ENCODE measurements around the gene UNK. TPM values are rescaled to one million over a fixed set of nuclear protein-coding genes. Genes with fewer than 3 reads are reported as not detected.
A peak's percentile ranks its signal among the peaks of the same experiment; 100 is the strongest.

The UNK gene
- total and polyA plus RNA-seq, 2 of the 13 experiments (the other 11 are each of a cell fraction or from before 2014, with no cell fraction given): 31.6 to 33.0 TPM

- TF ChIP-seq SOX5 (CRISPR knock-in tag; IDR thresholded peaks at IDR 0.05; ENCODE audit: borderline replicate concordance) (no peak; the same call in 1 of the 2 replicates), ZNF232 (CRISPR knock-in tag; IDR thresholded peaks at IDR 0.05; ENCODE audit: borderline replicate concordance) (no peak; the same call in 1 of the 2 replicates), JUNB (CRISPR knock-in tag; IDR thresholded peaks at IDR 0.05; ENCODE audit: borderline replicate concordance) (peak; percentile 58; the same call in 1 of the 2 replicates), SAP130 (CRISPR knock-in tag; IDR thresholded peaks at IDR 0.05; ENCODE audit: low read depth) (peak; percentile 95), HNF4A (CRISPR knock-in tag; IDR thresholded peaks at IDR 0.05) (no peak), POLR2A (IDR thresholded peaks at IDR 0.05; ENCODE audit: insufficient read depth in 1 of 2, low read depth in 2 of 2, low read length in 2 of 2) (peak; percentile 100), ZNF556 (CRISPR knock-in tag; IDR thresholded peaks at IDR 0.05; ENCODE audit: borderline replicate concordance) (peak; percentile 9; the same call in 1 of the 2 replicates), ZSCAN31 (CRISPR knock-in tag; IDR thresholded peaks at IDR 0.05; ENCODE audit: low read depth) (peak; percentile 97), LCORL (IDR thresholded peaks at IDR 0.05) (no peak), LCORL (CRISPR knock-in tag; IDR thresholded peaks at IDR 0.05) (no peak), PREB (CRISPR knock-in tag; IDR thresholded peaks at IDR 0.05) (peak; percentile 65; the same call in 1 of the 2 replicates), ZNF138 (CRISPR knock-in tag; IDR thresholded peaks at IDR 0.05; ENCODE audit: low read depth) (peak; percentile 95), ZNF563 (CRISPR knock-in tag; IDR thresholded peaks at IDR 0.05) (peak; percentile 96), SMARCC2 (IDR thresholded peaks at IDR 0.05) (no peak), ZNF691 (CRISPR knock-in tag; IDR thresholded peaks at IDR 0.05; ENCODE audit: borderline replicate concordance, low read depth) (peak; percentile 61; the same call in 1 of the 2 replicates), ZNF451 (CRISPR knock-in tag; IDR thresholded peaks at IDR 0.05) (peak; percentile 92; the same call in 1 of the 2 replicates), ZNF512B (CRISPR knock-in tag; IDR thresholded peaks at IDR 0.05; ENCODE audit: borderline replicate concordance) (no peak), TOE1 (CRISPR knock-in tag; IDR thresholded peaks at IDR 0.05) (no peak; the same call in 1 of the 2 replicates), ZNF569 (CRISPR knock-in tag; IDR thresholded peaks at IDR 0.05; ENCODE audit: borderline replicate concordance) (no peak; the same call in 1 of the 2 replicates), CCAR2 (optimal IDR thresholded peaks at IDR 0.05; ENCODE audit: low read depth, low read length) (no peak)
Measured at GRCh38 chr17:75779250-75779986, 5.2 kb upstream of the UNK start (continued).

Data from HepG2 (cell line).